ENCODE measurements around the gene SAE1.
"Not testable (repeated sequence)": the region's sequence is repeated elsewhere in the genome, so short reads cannot be mapped to it uniquely, and the experiment has no call there.

Gene SAE1

DNA sequence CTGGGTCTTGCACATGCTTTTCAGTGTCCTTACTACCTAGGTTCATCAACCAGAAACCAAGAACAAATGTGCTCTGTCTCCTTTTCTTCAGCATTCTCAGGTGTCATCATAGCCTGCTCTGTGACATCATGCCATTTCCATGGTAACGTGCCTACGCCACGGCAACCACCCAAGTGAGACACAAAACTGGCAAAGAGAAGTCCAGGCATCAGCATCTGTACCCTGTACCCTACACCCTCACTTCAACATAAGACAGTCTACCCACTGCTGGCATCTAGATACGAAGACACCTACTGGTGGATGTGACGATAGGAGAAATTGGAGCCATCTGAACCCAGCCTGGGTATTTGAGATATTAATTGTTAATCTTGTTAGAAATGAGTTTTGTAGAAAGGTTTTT, 30.3 kb upstream of the SAE1 start:
- no peak overlapping the region for H3K27ac ChIP-seq
- H3K9ac ChIP-seq (ENCODE audit: insufficient read length), result no peak overlapping the region
- H3K9me3 ChIP-seq (ENCODE audit: low read depth, low read length), result no peaks in the 10 kb centered on the region
- DNase-seq (ENCODE audit: low read depth, low spot score), result no peak
- peaks cover 3% of the 10 kb centered on the region; the same call in 1 of the 2 replicates for H3K36me3 ChIP-seq (ENCODE audit: insufficient read depth, low read length)
- TF ChIP-seq FOXP2 (optimal IDR thresholded peaks at IDR 0.05; ENCODE audit: control extremely low read depth, extremely low read length, insufficient read depth), result no peak
- no peak for TF ChIP-seq POLR2AphosphoS5 (IDR thresholded peaks at IDR 0.05; ENCODE audit: borderline replicate concordance, low read depth, low read length)
- TF ChIP-seq EZH2 (IDR thresholded peaks at IDR 0.05), result no peak
- no peak overlapping the region for H3K4me3 ChIP-seq

DNA sequence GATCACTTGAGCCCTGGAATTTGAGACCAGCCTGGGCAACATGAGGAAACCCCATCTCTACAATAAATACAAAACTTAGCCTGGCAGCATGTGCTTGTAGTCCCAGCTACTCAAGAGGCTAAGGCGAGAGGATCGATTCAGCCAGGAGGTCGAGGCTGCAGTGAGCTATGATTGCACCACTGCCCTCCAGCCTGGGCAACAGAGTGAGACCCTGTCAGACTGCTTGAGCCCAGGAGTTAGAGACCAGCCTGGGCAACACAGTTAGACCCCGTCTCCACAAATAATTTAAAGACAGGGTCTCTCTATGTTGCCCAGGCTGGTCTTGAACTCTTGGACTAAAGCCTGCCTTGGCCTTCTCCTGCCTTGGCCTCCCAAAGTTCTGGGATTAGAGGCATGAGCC, 29.5 kb upstream of the SAE1 start:
- DNase-seq (ENCODE audit: low read depth, low spot score); H3K4me3 ChIP-seq; H3K36me3 ChIP-seq (ENCODE audit: insufficient read depth, low read length); H3K9ac ChIP-seq (ENCODE audit: insufficient read length); H3K9me3 ChIP-seq (ENCODE audit: low read depth, low read length); H3K27ac ChIP-seq: not testable (repeated sequence)

DNA sequence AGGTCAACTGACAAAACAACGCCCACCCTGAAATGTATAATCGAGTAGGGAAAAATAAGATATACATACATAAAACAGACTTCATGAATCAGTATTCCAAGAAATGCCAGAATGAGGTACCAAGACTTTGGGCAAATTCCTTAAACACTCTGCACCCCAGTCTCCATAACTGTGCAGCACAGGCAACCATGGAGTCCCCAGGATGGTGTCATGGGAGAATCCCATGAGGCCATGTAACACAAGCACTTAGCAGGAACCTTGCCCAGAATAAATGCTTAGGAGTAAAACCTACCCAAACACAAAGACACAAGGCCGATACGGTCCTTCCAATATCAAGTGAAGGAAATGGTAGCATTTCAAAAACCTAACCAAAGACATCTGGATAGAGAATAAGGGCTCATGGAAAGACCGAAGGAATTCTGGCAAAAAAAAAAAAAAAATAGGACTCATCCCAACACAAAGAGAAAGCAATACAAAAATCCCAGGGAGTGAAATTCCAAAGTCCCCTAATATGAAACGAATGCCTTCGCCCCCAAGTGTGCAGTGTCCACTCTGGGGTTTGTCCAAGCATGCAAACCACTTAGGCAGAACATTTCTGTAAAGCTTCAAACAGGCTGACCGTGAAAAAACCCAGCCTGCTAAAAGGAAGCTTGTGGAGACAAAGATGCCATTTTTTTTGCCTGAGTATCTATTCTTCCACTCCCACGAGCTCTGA, 28.1 kb upstream of the SAE1 start:
- Histone ChIP-seq H3K9me3 (ENCODE audit: low read depth, low read length) (no peaks in the 10 kb centered on the region), H3K4me3 (no peak overlapping the region), H3K9ac (ENCODE audit: insufficient read length) (no peak overlapping the region), H3K36me3 (ENCODE audit: insufficient read depth, low read length) (no peaks in the 10 kb centered on the region; the same call in 1 of the 2 replicates), H3K27ac (no peak overlapping the region; the same call in 1 of the 2 replicates)
- TF ChIP-seq EZH2 (IDR thresholded peaks at IDR 0.05) (no peak), FOXP2 (optimal IDR thresholded peaks at IDR 0.05; ENCODE audit: control extremely low read depth, extremely low read length, insufficient read depth) (no peak), POLR2AphosphoS5 (IDR thresholded peaks at IDR 0.05; ENCODE audit: borderline replicate concordance, low read depth, low read length) (no peak)
- no peak for DNase-seq (ENCODE audit: low read depth, low spot score)

DNA sequence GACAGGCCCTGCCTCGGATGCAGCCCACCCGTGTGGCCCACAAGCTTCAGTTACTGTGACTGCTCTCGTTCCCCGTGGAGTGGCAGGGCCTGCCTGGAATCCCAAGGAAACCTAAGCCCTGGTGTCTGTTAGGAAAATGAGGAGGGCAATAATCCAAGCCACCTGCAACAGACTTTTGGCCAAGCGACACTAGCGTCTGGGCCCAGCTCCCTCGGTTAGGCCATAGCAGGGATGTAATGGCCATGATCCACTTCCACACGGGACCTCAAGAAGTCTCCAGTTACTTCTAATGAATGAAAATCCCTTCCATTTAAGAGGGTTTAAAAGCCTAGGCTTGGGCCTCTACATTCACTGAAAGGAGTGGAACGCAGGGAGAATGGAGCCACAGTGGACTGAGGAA, 26.0 kb upstream of the SAE1 start:
- TF ChIP-seq POLR2AphosphoS5 (IDR thresholded peaks at IDR 0.05; ENCODE audit: borderline replicate concordance, low read depth, low read length) (no peak), FOXP2 (optimal IDR thresholded peaks at IDR 0.05; ENCODE audit: control extremely low read depth, extremely low read length, insufficient read depth) (no peak), EZH2 (IDR thresholded peaks at IDR 0.05) (no peak)
- no peak overlapping the region for H3K9ac ChIP-seq (ENCODE audit: insufficient read length)
- H3K9me3 ChIP-seq (ENCODE audit: low read depth, low read length), result no peaks in the 10 kb centered on the region
- no peak overlapping the region for H3K4me3 ChIP-seq
- H3K27ac ChIP-seq, result no peak overlapping the region
- H3K36me3 ChIP-seq (ENCODE audit: insufficient read depth, low read length), result peaks cover 8% of the 10 kb centered on the region
- DNase-seq (ENCODE audit: low read depth, low spot score), result no peak

DNA sequence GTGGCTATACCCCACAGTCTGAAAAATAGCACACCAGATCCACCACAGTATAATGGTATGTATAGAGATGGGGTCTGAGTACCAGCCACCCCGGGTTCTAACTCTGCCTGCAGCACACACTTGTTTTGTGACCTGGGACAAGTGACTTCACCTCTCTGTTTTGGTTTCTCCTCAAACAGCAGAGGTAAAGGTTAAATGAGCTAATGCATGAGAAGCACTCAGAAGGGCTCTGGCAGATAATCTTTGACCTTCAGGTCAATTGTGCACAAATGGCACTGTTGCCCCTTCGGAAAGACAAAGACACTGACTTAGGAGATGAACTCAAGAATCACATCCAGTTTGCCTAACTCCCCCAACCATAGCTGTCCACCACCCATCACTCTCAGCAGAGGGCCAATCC, 24.8 kb upstream of the SAE1 start:
- TF ChIP-seq EZH2 (IDR thresholded peaks at IDR 0.05) (no peak), FOXP2 (optimal IDR thresholded peaks at IDR 0.05; ENCODE audit: control extremely low read depth, extremely low read length, insufficient read depth) (no peak), POLR2AphosphoS5 (IDR thresholded peaks at IDR 0.05; ENCODE audit: borderline replicate concordance, low read depth, low read length) (no peak)
- H3K9ac ChIP-seq (ENCODE audit: insufficient read length), result no peak overlapping the region
- H3K27ac ChIP-seq, result 0 out of 2 replicates have a peak overlapping the region, but pooled peaks have one; percentile 8
- no peak for DNase-seq (ENCODE audit: low read depth, low spot score)
- no peaks in the 10 kb centered on the region for H3K9me3 ChIP-seq (ENCODE audit: low read depth, low read length)
- H3K4me3 ChIP-seq, result no peak overlapping the region
- H3K36me3 ChIP-seq (ENCODE audit: insufficient read depth, low read length), result peaks cover 18% of the 10 kb centered on the region

DNA sequence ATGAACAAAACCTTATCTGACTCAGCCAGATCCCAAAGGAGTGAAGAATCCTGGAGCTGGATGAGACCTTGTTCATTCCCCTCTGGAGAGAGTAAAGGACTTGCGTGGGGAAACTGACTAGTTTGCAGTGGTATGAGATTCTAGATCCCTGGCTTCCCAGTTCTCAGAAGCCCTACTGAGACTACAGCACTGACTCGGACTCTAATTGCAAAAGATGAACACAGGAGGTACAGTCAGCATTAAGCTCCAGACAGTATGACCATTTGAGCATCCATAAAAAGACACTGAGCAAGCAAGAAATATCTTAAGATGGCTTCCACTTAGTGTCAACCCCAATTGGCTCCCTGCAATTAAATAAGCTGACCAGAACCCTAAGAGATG, 23.8 kb upstream of the SAE1 start:
- Histone ChIP-seq H3K27ac (peak overlapping the region; percentile 62; the same call in 1 of the 2 replicates), H3K36me3 (ENCODE audit: insufficient read depth, low read length) (peaks cover 19% of the 10 kb centered on the region), H3K4me3 (no peak overlapping the region), H3K9me3 (ENCODE audit: low read depth, low read length) (no peaks in the 10 kb centered on the region), H3K9ac (ENCODE audit: insufficient read length) (no peak overlapping the region)
- no peak for TF ChIP-seq POLR2AphosphoS5 (IDR thresholded peaks at IDR 0.05; ENCODE audit: borderline replicate concordance, low read depth, low read length)
- no peak for TF ChIP-seq FOXP2 (optimal IDR thresholded peaks at IDR 0.05; ENCODE audit: control extremely low read depth, extremely low read length, insufficient read depth)
- no peak for TF ChIP-seq EZH2 (IDR thresholded peaks at IDR 0.05)
- DNase-seq (ENCODE audit: low read depth, low spot score), result no peak

DNA sequence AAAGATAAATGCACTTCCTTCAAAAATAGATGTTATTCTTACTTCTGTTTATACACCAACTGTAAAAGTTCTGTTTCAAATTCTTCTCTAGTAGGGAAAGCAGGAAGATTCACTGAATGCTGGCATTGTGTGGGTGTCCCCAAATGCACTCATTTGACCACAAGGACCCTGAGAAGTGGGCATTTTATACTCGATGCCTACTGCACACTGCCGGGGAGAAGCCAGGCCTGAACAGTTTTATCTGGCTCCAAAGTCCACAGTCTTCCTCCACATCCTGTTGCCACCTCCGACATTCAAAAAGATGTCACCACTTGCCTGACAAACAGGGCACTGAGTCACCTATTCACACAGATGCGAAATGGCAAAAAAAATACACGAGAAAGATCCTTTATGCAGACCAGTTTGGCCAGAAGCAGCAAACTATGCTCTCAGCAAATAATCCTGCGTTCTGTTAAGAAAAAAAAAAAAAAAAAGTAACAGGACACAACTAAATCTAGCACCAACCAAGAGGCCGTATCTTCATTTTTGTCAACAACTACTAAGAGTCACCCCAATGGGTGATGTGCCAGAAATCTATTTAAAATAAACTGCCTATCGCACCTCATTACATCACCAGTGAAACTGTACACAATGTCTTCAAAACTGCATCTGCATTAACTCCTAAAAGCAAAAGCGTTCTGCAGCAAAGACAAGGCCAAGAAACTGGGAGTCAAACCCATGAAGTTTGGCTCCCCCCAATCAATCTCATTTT, 23.3 kb upstream of the SAE1 start:
- Histone ChIP-seq H3K9me3 (ENCODE audit: low read depth, low read length) (no peaks in the 10 kb centered on the region), H3K36me3 (ENCODE audit: insufficient read depth, low read length) (peaks cover 19% of the 10 kb centered on the region), H3K9ac (ENCODE audit: insufficient read length) (no peak overlapping the region), H3K27ac (peak overlapping the region; percentile 99), H3K4me3 (no peak overlapping the region)
- DNase-seq (ENCODE audit: low read depth, low spot score), result no peak
- no peak for TF ChIP-seq POLR2AphosphoS5 (IDR thresholded peaks at IDR 0.05; ENCODE audit: borderline replicate concordance, low read depth, low read length)
- no peak for TF ChIP-seq FOXP2 (optimal IDR thresholded peaks at IDR 0.05; ENCODE audit: control extremely low read depth, extremely low read length, insufficient read depth)
- TF ChIP-seq EZH2 (IDR thresholded peaks at IDR 0.05), result no peak

DNA sequence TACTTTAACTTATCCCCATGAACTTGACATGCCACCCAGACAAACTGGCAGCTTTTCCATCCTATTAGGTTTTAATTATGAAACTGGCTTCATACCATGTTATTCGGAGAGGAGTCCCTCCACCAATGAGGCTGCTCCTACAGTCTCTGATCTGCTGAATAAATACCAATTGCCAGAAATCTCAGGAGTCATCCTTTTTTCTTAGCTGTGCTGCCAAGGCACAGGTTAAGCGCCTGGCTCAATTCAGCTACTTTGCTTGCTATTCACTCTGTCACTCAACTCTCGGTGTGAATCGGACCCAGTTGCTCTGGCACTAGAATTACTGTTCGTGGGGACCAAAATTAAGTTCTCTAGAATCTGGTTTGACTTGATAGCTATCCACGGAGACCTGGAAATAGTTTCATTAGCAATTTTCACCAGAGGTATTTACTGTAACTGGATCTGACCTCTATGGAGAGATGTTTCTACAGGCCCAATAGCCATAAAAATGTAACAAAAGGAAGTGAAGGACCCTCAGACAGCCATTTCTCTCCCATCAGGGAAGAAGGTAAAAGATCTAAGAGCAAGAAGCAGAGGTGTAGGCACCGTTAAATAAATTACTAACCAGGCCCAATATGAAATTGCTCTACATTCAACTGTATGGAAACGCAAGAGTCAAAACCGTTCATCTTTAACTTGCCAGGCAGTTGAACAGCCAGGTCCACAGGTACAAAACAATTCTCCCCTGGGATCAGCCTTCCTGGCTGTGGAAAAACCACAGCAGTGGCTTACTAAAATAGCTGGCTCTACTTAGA, 22.5 kb upstream of the SAE1 start:
- Histone ChIP-seq H3K27ac (peak overlapping the region; percentile 99), H3K36me3 (ENCODE audit: insufficient read depth, low read length) (peaks cover 19% of the 10 kb centered on the region), H3K9ac (ENCODE audit: insufficient read length) (peak overlapping the region; percentile 100), H3K9me3 (ENCODE audit: low read depth, low read length) (no peaks in the 10 kb centered on the region), H3K4me3 (no peak overlapping the region)
- no peak for TF ChIP-seq EZH2 (IDR thresholded peaks at IDR 0.05)
- TF ChIP-seq FOXP2 (optimal IDR thresholded peaks at IDR 0.05; ENCODE audit: control extremely low read depth, extremely low read length, insufficient read depth), result no peak
- no peak for TF ChIP-seq POLR2AphosphoS5 (IDR thresholded peaks at IDR 0.05; ENCODE audit: borderline replicate concordance, low read depth, low read length)
- no peak for DNase-seq (ENCODE audit: low read depth, low spot score)
